NCI-H2171 treated with DMSO at 0.1 percent for 48 hours (cell line): ENCODE data around the gene RASA3.

ENCODE experiments used
- DNase-seq: peaks from one replicate; lab custom pipeline; 2025; lab: John Stamatoyannopoulos, UW

RASA3 gene

DNA sequence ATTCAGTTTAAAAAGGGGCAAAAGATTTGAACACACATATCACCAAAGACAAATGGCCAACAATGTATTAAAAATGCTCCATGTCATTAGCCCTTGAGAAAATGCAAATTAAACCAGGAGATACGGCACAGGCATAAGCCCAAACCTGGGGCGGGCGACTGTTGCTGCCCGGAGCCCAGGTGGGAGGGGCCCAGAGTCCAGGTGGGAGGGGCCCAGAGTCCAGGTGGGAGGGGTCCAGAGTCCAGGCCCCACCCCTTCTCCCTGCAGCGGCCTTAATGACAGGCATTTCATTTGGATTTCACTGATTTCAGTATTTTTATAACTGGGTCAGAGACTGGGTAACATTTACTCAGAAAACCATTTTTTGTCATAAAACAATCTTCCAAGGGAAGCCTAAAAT is 78.2 kb downstream of the RASA3 start:
- no peak for DNase-seq

- DNase-seq = no peak
Observed at GRCh38 chr13:114053026-114053425, 79.4 kb downstream of the RASA3 start.

- no peak for DNase-seq
Observed at GRCh38 chr13:114050536-114051450, 81.6 kb downstream of the RASA3 start.

GRCh38 chr13:114049626-114050101 is 82.8 kb downstream of the RASA3 start:
- no peak for DNase-seq

GRCh38 chr13:114049026-114049425 is 83.4 kb downstream of the RASA3 start:
- no peak for DNase-seq

- DNase-seq = no peak
Observed at GRCh38 chr13:114048443-114048842, 84.0 kb downstream of the RASA3 start.

DNA sequence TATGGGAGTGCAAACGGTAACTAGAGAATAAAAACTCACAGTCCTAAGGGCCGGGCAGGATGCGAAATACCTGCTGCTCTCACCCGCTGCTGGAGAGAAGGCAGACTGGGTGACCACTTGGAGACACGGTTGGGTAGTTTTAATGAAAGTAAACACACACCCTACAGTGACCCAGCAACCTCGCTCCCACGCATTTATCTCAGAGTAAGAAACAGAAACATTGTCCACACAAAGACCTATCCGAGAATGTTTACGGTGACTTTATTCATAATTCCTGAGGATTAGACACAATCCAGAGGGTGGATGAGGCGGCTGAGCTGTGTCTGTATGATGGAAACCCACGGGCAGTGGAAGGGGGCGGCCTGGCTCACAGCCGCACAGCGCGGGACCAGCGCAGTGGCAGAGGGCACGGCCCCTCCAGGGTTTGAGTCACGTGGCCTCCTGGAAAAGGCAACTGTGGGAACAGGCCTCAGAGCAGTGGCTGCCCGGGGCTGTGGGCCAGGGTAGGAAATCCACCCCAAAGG is 85.0 kb downstream of the RASA3 start:
- DNase-seq = no peak

DNA sequence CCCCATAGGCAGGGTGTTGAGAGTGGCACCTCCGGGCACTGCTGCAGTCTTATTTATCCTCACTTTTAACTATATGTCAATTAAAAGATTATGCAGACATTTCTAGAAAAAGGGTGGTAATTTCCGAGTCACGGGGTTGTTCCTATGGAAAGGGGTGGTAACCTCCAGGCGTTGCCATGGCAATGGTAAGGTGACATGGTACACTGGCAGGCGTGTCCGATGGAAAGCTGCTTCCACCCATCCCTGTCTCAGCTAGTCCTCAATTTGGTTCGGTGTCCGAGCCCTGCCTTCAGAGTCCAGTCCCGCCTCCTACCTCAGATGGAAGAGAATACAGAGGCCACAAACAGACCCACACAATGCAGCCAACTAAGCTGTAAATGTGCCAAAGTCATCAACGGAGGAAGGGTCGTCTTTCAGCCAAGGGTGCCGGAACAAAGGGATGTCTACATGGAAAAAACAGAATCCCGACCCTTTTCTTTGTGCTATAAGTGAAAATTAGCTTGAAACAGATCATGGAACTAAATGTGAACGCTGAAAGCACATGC is 85.9 kb downstream of the RASA3 start:
- DNase-seq = no peak

- no peak for DNase-seq
Observed at GRCh38 chr13:114045113-114045735, 87.2 kb downstream of the RASA3 start.

DNA sequence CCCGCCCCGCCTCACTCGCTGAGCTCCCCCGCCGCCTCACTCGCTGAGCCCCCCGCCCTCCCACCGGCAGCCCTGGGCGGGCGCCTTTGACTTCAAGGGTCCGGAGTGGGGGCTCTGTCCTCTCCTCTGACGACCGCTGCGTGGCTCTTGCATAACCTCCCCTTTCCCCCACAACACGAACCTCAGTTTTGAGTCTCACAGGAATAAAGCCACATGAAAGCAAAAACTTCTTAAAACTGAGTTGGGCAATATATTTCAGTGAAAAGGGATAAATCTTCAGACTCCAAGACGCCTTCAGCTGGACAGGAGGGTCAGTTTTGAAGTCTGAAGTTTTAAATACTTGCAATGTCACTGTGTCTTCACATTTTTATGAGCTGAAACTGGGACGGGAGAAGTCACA is 87.9 kb downstream of the RASA3 start:
- no peak for DNase-seq

- DNase-seq = peak; percentile 59
Observed at GRCh38 chr13:114043421-114044053, 88.9 kb downstream of the RASA3 start.

DNA sequence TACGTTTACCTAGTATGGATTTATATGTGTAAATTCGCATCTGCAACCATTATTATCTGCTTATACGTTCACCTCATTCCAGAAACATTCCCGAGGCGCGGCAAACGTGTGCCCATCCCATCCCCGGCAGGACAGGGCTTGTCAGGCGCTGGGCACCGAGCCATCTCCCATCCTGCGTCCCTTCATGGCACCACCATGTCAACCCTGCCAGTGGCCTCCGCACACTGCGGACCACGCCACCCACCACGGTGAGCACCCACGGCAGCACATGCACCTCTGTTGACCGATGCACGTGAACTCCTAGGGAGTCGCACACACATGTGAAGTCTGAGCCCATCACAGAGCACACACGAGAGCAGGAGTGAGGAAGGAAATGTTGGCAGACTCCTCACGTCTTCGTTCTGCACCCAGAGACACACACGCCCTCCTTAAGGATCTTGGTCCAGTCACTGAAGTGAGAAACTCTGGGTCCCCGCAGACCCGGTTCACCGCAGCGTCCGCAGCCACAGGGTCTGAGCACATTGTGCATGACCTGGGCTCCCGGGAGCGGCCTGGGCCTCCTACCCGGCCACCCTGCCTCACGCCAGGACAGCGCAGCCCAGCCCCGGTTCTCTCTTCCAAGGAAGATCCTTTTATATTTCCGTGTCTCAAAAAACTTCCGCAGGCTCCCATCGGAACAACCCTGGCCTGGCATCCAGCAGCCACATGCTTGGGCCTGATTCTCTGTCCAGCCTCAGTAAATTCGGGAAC is 90.2 kb downstream of the RASA3 start:
- no peak for DNase-seq

DNA sequence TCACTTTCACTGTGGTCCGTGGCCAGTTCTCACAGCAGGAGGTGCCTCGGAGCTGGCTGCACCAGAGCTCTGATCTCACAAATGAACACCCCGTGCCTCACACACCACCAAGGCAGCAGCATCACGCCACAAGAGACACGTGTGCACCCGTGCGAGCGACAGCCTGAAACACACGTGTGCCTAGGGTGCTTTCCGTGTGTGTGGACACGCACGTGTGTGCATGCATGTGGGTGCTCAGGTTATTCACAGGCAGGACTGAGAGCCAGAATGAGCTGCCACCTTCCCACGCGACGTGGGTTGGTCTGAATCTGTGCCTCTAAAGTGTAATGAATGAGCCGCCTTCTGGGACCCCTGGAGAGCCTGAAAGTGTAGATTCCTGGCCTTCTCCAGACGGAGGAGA is 90.9 kb downstream of the RASA3 start:
- no peak for DNase-seq

- DNase-seq = no peak
Observed at GRCh38 chr13:114039471-114040141, 92.8 kb downstream of the RASA3 start.

GRCh38 chr13:114038900-114039299 is 93.5 kb downstream of the RASA3 start:
- no peak for DNase-seq

DNA sequence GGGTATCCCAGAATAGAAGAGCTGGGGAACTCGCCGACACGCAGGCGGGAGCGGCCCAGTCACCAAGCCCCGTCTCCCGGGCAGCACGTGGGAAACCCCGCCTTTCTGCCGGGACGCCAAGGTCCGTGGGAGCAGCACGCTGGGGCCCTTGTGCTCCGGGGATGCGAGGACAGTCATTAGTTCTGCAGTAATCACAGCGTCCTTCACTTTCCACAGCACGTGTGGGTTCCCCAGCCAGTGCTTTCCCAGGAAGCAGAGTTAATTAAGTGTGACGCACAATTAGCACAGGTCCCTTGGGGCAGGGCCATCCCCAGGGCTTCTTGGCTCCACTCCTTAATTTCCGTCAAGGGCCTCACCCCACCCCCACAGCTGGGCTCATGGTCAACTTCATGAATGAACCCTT is 94.2 kb downstream of the RASA3 start:
- no peak for DNase-seq

GRCh38 chr13:114037674-114038073 is 94.7 kb downstream of the RASA3 start:
- no peak for DNase-seq

DNA sequence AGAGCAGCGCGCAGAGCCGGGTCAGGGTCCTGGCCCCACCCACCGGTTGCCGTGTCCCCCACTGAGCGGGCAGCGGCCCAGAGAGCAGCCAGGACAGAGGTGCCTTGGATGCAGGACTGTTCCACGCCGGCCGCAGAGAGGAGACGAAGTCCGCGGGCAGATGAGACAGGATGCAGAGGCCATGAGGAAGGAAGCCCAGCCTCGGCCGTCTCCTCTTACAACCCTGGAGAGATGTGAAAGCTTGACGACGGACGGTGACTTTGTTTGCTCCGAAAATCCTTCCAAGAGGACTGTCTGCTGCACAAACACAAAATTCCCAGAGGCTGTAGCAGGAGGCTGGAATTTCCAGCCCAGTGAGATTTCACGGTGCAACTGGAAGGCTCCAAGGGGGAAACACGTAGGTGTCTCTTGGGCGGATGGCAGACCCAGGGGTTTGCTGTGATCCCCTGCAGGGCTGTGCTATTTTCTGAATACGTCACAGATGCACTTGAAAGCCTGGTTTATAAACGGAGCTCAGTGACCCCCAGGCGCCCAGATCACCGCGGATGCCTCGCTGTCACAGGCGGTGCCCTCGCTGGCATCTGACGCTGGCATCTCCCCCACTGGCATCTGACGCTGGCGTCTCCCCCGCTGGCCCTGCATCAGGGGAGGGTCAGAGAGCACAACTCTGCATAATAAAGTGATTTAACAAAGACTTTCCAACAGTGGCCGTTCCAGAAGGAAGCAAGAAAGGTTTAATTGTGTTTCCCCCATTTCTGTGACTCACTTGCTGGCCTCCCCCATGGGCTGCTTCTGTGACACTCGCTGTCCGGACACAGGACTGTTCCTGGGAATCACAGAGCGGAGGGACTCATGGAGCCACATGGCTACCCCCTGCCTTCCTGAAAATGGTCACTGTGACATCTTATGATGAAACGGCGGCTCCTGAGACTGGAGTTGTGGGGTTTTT is 96.6 kb downstream of the RASA3 start:
- no peak for DNase-seq

DNA sequence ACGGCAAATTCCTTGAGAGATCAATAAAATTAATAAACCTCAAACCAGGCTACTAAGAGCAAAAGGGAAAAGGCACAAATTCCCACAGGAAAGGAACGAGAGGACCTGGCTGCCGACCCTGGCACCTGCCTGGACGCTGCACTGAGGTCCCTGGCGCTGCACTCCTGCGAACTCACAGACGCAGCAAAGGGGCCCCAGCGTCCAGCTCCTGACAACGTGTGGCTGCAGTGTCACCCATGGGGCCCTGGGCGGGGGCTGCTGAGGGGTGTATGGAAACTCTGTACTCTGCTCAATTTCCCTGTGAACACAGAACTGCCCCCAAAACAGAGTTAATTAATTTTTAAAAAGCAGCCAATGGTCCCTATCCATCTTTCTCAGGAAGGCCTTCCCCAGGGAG is 97.2 kb downstream of the RASA3 start:
- no peak for DNase-seq

DNA sequence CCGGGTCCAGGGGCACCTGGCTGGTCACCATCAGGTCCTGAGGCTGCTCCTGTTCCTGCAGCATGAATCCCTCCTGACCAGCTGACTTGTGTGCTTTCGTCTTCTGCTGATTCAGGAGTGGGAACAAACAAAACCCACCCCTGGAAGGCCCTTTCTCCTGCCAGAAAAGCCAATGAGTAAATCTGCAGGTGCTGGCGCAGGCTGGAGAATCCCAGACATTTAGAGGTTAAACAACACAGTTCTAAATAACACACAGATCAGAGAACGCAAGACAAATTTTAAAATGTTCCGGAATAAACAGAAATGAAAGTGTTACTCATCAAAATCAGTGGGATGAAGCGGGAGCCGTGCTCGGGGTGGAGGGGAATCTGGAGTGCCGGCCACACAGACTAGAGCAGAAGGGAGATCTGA is 97.9 kb downstream of the RASA3 start:
- DNase-seq = no peak
